CD8-positive, alpha-beta memory T cell (primary cell): Measurements from ENCODE around the gene BIRC7. TPM values are rescaled to one million over a fixed set of nuclear protein-coding genes. Genes with fewer than 3 reads are reported as not detected.

Experiments
- CTCF ChIA-PET: fragments of 350-600 bp; sonication (Branson Sonifier 250); formaldehyde crosslinking; loops from one replicate; lab custom pipeline; 2021; ENCODE audit warnings: antibody characterized with exemption; lab: Charles Lee
- POLR2A ChIA-PET: fragments of 350-600 bp; sonication (Branson Sonifier 250); formaldehyde crosslinking; loops from one replicate; lab custom pipeline; 2021; ENCODE audit warnings: antibody characterized with exemption; lab: Charles Lee
- DNase-seq, 5 donors: peaks; one replicate each; pipeline versions ENCODE4 v3.0.0 to v3.0.0-alpha.2; 2020 to 2022; ENCODE audit warnings: mixed read lengths in 1 of 5
- H3K27ac ChIP-seq: one replicate; pipeline ENCODE4 v1.7.0; 2013; ENCODE audit warnings: low read depth, mild to moderate bottlenecking, low read length, moderate library complexity
- H3K27me3 ChIP-seq: 2 replicates; pipeline ENCODE4 v1.7.0; 2013; ENCODE audit warnings: low read length, mild to moderate bottlenecking; ENCODE audit not compliant: insufficient read depth, poor library complexity, severe bottlenecking
- H3K36me3 ChIP-seq: 2 replicates; pipeline ENCODE4 v1.7.0; 2013; ENCODE audit warnings: mild to moderate bottlenecking, low read length, moderate library complexity; ENCODE audit not compliant: insufficient read depth
- H3K4me1 ChIP-seq: 2 replicates; pipeline ENCODE4 v1.7.0; 2013; ENCODE audit warnings: mild to moderate bottlenecking, low read length, moderate library complexity; ENCODE audit not compliant: insufficient read depth
- H3K4me3 ChIP-seq: 2 replicates; pipeline ENCODE4 v1.7.0; 2013; ENCODE audit warnings: mild to moderate bottlenecking, low read length
- H3K9me3 ChIP-seq: 2 replicates; pipeline ENCODE4 v1.7.0; 2013; ENCODE audit warnings: mild to moderate bottlenecking, low read length
- H3K27ac Mint-ChIP-seq, 8 donors: one replicate each; pipeline ENCODE4 v1.8.0; 2020 to 2021; ENCODE audit warnings: mixed read lengths in 8 of 8, mild to moderate bottlenecking in 6 of 8, inconsistent platforms in 3 of 8, moderate library complexity in 3 of 8
- H3K27me3 Mint-ChIP-seq, 2 donors: one replicate each; pipeline ENCODE4 v1.8.0; 2020 to 2021; ENCODE audit warnings: mixed read lengths in 2 of 2, mild to moderate bottlenecking in 1 of 2, moderate library complexity in 1 of 2
- H3K36me3 Mint-ChIP-seq, 3 donors: one replicate each; pipeline ENCODE4 v1.8.0; 2020 to 2021; ENCODE audit warnings: mixed read lengths in 3 of 3, inconsistent platforms in 1 of 3, mild to moderate bottlenecking in 1 of 3
- H3K4me1 Mint-ChIP-seq, 3 donors: one replicate each; pipeline ENCODE4 v1.8.0; 2020 to 2021; ENCODE audit warnings: mixed read lengths in 3 of 3, inconsistent platforms in 1 of 3, mild to moderate bottlenecking in 1 of 3
- H3K4me3 Mint-ChIP-seq, 7 donors: one replicate each; pipeline ENCODE4 v1.8.0; 2020 to 2021; ENCODE audit warnings: mixed read lengths in 7 of 7, mild to moderate bottlenecking in 6 of 7, moderate library complexity in 4 of 7, inconsistent platforms in 2 of 7
- H3K9me3 Mint-ChIP-seq, 5 donors: one replicate each; pipeline ENCODE4 v1.8.0; 2020 to 2022; ENCODE audit warnings: mixed read lengths in 5 of 5, mild to moderate bottlenecking in 3 of 5, moderate library complexity in 2 of 5, inconsistent platforms in 1 of 5
- polyA plus RNA-seq: library from polyadenylated mRNA; unstranded; fragments of 300-500 nt; fragmentation: Illumina TruSeq; gene quantifications from one replicate; pipeline ENCODE4 v1.2.3, GENCODE V29; 2021
- total RNA-seq, 2 experiments: library from RNA; stranded (reverse); gene quantifications; one replicate each; pipeline ENCODE4 v1.2.3, GENCODE V29; 2021

BIRC7 gene
- total and polyA plus RNA-seq, 3 experiments from 2014 or later = not detected

DNA sequence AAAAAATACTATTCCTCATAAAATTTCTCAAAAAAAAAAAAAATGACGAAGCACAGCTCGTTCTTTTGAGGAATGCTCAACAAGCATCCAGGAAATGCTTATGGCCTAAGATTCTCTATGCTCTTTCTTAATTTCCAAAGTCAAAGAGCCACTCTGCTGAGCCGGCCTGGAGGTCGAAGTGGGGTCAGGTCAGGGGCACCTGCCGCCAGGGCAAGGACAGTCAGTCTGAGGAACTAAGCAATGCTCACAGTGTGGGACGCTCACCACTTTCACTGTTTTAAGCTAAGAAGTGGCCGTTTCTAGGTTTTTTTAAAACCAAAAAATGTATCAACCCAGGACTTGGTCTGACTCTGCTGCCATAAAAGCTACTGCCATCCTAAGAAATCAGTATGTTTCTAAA is 37.1 kb upstream of the BIRC7 start:
- peak overlapping the region in 3 of 8 donors; percentile 11 to 50 (median 40) for H3K27ac Mint-ChIP-seq
- CTCF ChIA-PET = interaction anchor here (0.7 to 1.2 kb wide), 2 partner anchors 15 to 18 kb away, joined by 3 read pairs; no protein-coding TSS in a partner anchor
- no peaks in the 10 kb centered on the region for H3K27me3 Mint-ChIP-seq
- Histone ChIP-seq H3K9me3 (no peaks in the 10 kb centered on the region), H3K27me3 (no peaks in the 10 kb centered on the region), H3K36me3 (peaks cover 12% of the 10 kb centered on the region), H3K4me3 (no peak overlapping the region), H3K27ac (no peak overlapping the region), H3K4me1 (peaks cover 14% of the 10 kb centered on the region)
- POLR2A ChIA-PET = no interaction called here
- no peak overlapping the region for H3K4me3 Mint-ChIP-seq
- H3K9me3 Mint-ChIP-seq = no peaks in the 10 kb centered on the region
- peaks cover 33 to 49% (median 35%) of the 10 kb centered on the region in 3 donors for H3K4me1 Mint-ChIP-seq
- H3K36me3 Mint-ChIP-seq = peaks cover 4 to 86% (median 14%) of the 10 kb centered on the region in 3 donors
- DNase-seq = no peak

DNA sequence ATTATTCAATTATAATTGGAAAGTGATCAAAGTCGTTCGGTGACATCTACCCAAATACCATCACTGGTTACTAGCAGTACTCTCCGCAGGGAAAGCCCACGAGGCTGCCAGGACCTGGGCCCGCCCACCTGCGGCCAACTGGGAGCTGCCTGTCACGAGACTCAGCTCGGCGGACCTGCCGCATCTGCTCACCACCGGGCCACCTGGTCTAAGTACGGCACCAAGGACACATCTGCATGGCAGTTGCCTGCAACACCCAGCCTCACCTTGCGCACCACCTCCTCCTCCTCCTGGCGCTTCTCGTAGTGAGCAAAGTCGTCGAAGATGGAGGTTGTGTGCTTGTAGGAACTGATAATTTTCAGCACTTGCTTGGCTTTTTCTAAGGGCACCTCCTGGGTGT is 33.7 kb upstream of the BIRC7 start:
- no peak for DNase-seq
- no peaks in the 10 kb centered on the region for H3K9me3 ChIP-seq
- Mint-ChIP-seq H3K4me1 (peaks cover 34 to 59% (median 43%) of the 10 kb centered on the region in 3 donors), H3K4me3 (no peak overlapping the region), H3K27me3 (no peaks in the 10 kb centered on the region), H3K9me3 (no peaks in the 10 kb centered on the region), H3K27ac (no peak overlapping the region), H3K36me3 (peaks cover 0 to 89% (median 6%) of the 10 kb centered on the region in 3 donors)
- H3K4me3 ChIP-seq = no peak overlapping the region
- ChIA-PET POLR2A (no interaction called here), CTCF (no interaction called here)
- H3K27ac ChIP-seq = no peak overlapping the region
- peaks cover 31% of the 10 kb centered on the region for H3K36me3 ChIP-seq
- H3K4me1 ChIP-seq = peaks cover 14% of the 10 kb centered on the region
- H3K27me3 ChIP-seq = no peaks in the 10 kb centered on the region

DNA sequence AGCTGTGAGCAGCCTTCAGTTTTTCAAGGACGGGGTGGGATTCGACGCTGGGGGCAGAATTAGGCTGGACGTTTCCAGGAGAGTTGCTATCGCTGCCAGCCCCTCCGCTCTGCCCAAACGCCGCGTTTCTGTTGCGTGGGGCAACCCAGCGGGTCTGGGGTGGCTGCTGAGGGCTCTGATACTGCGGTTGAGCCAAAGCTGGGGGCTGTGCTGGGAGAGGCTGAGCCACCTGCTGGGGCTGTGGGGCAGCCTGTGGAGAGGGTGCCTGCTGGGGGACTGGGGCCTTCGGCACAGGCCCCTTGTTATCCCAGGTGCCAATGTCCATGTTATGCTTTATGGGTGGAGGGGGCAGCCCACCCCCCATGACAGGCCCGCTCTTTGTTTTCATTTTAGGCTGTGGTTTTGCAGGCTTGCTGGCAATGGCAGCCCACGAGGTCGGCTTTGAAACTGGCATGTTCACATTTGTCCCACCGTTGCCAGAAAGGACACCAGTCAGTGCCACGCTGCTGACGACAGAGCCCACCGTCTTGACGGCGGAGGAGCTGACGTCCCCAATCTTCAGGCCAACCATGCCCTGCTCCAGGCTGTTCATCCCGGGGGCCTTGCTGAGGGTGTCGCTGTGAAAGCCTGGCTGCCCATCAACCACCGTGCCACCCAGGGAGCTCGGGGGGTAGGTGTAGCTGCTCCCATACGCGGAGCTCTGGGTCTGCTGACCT is 32.7 kb upstream of the BIRC7 start:
- no peak overlapping the region for H3K4me3 Mint-ChIP-seq
- Histone ChIP-seq H3K27me3 (no peaks in the 10 kb centered on the region), H3K4me1 (peaks cover 14% of the 10 kb centered on the region), H3K9me3 (no peaks in the 10 kb centered on the region), H3K36me3 (peaks cover 35% of the 10 kb centered on the region), H3K4me3 (no peak overlapping the region), H3K27ac (no peak overlapping the region)
- no peaks in the 10 kb centered on the region for H3K27me3 Mint-ChIP-seq
- peaks cover 0 to 89% (median 8%) of the 10 kb centered on the region in 3 donors for H3K36me3 Mint-ChIP-seq
- no peaks in the 10 kb centered on the region for H3K9me3 Mint-ChIP-seq
- no peak for DNase-seq
- H3K4me1 Mint-ChIP-seq = peaks cover 27 to 54% (median 40%) of the 10 kb centered on the region in 3 donors
- POLR2A ChIA-PET = no interaction called here
- H3K27ac Mint-ChIP-seq = no peak overlapping the region
- CTCF ChIA-PET = interaction anchor here (1.4 kb wide), 1 partner anchor 20 kb away, joined by 4 read pairs; no protein-coding TSS in a partner anchor

DNA sequence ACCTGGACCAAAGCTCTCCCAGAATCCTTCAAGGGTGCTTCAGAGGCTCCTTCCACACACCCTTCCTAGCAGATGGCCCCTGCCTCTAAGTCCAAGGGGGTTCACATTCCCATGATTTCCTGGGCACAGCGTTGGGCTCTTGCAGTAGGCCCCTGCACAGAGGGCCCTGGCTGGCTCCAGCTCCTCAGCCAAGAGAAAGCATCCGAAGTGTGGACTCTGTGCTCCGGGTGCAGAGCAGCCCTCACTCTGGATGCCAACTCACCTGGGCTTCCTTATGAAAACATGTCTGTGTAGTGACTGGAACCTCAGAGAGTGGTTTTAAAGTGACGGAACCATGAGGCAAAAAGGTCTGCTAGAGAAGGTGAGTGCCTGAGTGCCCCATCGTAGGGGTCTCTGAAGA is 31.3 kb upstream of the BIRC7 start:
- H3K27me3 Mint-ChIP-seq = no peaks in the 10 kb centered on the region
- H3K9me3 Mint-ChIP-seq = no peaks in the 10 kb centered on the region
- H3K27me3 ChIP-seq = no peaks in the 10 kb centered on the region
- H3K9me3 ChIP-seq = no peaks in the 10 kb centered on the region
- DNase-seq = no peak
- ChIA-PET CTCF (interaction anchor here (1.4 kb wide), 1 partner anchor 19 kb away, joined by 4 read pairs; no protein-coding TSS in a partner anchor), POLR2A (no interaction called here)
- H3K4me3 Mint-ChIP-seq = no peak overlapping the region
- H3K4me3 ChIP-seq = no peak overlapping the region
- peaks cover 24 to 55% (median 39%) of the 10 kb centered on the region in 3 donors for H3K4me1 Mint-ChIP-seq
- peak overlapping the region in 1 of 8 donors; percentile 70 for H3K27ac Mint-ChIP-seq
- H3K4me1 ChIP-seq = peaks cover 5% of the 10 kb centered on the region
- peaks cover 44% of the 10 kb centered on the region for H3K36me3 ChIP-seq
- H3K36me3 Mint-ChIP-seq = peaks cover 0 to 92% (median 7%) of the 10 kb centered on the region in 3 donors
- H3K27ac ChIP-seq = no peak overlapping the region

DNA sequence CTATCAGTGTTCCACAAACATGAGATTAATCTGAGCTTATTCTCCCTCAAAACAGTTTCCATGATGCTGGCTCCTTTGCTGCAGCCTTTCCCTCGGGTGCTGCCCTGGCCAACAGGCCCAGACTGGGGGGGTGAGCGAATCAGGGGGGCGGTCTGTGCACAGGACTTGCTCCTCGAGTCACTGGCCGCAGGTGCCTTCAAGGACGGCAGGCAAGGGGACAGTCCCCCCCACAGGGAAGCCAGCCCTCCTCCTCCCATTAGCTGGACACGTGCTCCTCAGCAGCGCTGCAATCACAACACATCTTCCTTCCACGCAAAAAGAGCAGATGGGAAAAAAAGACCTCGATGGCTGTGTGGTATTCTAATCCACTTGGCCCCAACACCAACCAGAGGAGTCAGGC is 29.8 kb upstream of the BIRC7 start:
- no peak for DNase-seq
- Mint-ChIP-seq H3K36me3 (peaks cover 0 to 95% (median 9%) of the 10 kb centered on the region in 3 donors), H3K27ac (peak overlapping the region in 2 of 8 donors; percentile 7 to 19), H3K9me3 (no peaks in the 10 kb centered on the region), H3K4me3 (no peak overlapping the region), H3K4me1 (peaks cover 31 to 61% (median 51%) of the 10 kb centered on the region in 3 donors), H3K27me3 (no peaks in the 10 kb centered on the region)
- ChIA-PET POLR2A (no interaction called here), CTCF (interaction anchor here (2.9 kb wide), 1 partner anchor 18 kb away, joined by 10 read pairs; no protein-coding TSS in a partner anchor)
- Histone ChIP-seq H3K4me1 (peaks cover 5% of the 10 kb centered on the region), H3K27me3 (no peaks in the 10 kb centered on the region), H3K4me3 (no peak overlapping the region), H3K9me3 (no peaks in the 10 kb centered on the region), H3K27ac (no peak overlapping the region), H3K36me3 (peaks cover 53% of the 10 kb centered on the region)

DNA sequence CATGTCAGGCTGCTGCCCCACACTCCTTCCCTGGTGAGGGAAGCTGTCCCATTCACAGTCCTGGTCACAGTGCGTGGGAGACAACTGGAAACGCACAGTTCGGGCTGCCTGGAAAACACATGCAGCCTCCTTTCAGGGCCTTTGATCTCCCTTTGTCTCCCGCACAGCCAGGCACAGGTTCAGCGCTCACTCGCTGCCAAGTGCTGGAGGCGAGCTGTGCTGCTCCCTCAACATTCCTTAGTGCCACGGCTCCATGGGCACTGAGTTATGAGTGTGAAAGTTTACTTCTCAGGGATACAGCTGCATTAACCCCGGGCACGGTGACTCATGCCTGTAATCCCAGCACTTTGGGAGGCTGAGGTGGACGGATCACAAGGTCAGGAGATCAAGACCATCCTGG is 28.8 kb upstream of the BIRC7 start:
- POLR2A ChIA-PET = no interaction called here
- no peak overlapping the region for H3K27ac ChIP-seq
- Mint-ChIP-seq H3K27me3 (no peaks in the 10 kb centered on the region), H3K36me3 (peaks cover 0 to 95% (median 9%) of the 10 kb centered on the region in 3 donors), H3K9me3 (no peaks in the 10 kb centered on the region), H3K4me1 (peaks cover 32 to 61% (median 54%) of the 10 kb centered on the region in 3 donors), H3K27ac (no peak overlapping the region), H3K4me3 (no peak overlapping the region)
- no peak overlapping the region for H3K4me3 ChIP-seq
- peaks cover 7% of the 10 kb centered on the region for H3K4me1 ChIP-seq
- H3K9me3 ChIP-seq = no peaks in the 10 kb centered on the region
- DNase-seq = no peak
- H3K27me3 ChIP-seq = no peaks in the 10 kb centered on the region
- H3K36me3 ChIP-seq = peaks cover 49% of the 10 kb centered on the region
- CTCF ChIA-PET = interaction anchor here (2.9 kb wide), 1 partner anchor 17 kb away, joined by 10 read pairs; no protein-coding TSS in a partner anchor

DNA sequence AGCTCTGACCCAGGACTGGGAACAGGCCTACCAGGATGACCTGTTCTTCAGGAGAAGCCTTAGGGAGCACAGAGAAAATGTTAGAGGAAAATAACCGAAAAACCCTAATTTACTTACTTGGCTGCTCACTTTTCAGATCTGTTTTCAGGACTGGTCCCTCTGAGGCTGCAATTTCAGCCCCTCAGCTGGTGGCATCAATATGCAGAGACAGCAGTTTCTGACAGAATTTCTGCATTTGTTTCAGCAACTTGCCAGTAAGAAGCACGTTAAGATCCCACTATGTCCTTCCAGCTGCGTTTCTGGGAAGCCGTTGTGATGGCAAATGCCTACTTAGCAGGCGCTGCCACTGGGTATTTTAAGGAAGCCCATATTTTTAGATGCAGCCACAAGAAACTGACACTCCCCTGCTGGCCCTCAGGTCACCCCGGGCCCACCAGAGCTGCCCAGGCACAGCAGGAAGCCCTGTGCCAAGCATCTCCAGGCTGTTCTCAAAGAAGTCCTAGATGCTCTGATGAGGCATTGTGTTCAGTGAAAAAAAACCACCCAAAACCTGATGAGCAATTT is 27.3 kb upstream of the BIRC7 start:
- no peaks in the 10 kb centered on the region for H3K27me3 ChIP-seq
- Mint-ChIP-seq H3K9me3 (no peaks in the 10 kb centered on the region), H3K4me1 (peaks cover 45 to 73% (median 69%) of the 10 kb centered on the region in 3 donors), H3K27me3 (no peaks in the 10 kb centered on the region), H3K27ac (peak overlapping the region in 2 of 8 donors; percentile 33 to 63), H3K36me3 (peaks cover 1 to 93% (median 10%) of the 10 kb centered on the region in 3 donors), H3K4me3 (no peak overlapping the region)
- no peak for DNase-seq
- ChIA-PET CTCF (interaction anchor here (2.9 kb wide), 1 partner anchor 15 kb away, joined by 10 read pairs; no protein-coding TSS in a partner anchor), POLR2A (no interaction called here)
- peaks cover 23% of the 10 kb centered on the region for H3K4me1 ChIP-seq
- H3K36me3 ChIP-seq = peaks cover 55% of the 10 kb centered on the region
- no peak overlapping the region for H3K4me3 ChIP-seq
- no peak overlapping the region for H3K27ac ChIP-seq
- H3K9me3 ChIP-seq = no peaks in the 10 kb centered on the region
